ENCODE results near the gene RGS21.

- TF ChIP-seq REST (IDR thresholded peaks at IDR 0.05; ENCODE audit: insufficient read depth in 1 of 2, low read depth in 2 of 2, low read length in 2 of 2), result no peak
- TF ChIP-seq SIN3A (IDR thresholded peaks at IDR 0.05; ENCODE audit: borderline replicate concordance, insufficient read depth, low read length), result no peak
- TF ChIP-seq POLR2AphosphoS5 (IDR thresholded peaks at IDR 0.05; ENCODE audit: low read depth, low read length), result no peak
- TF ChIP-seq TAF1 (IDR thresholded peaks at IDR 0.05; ENCODE audit: borderline replicate concordance, insufficient read depth, low read length), result no peak
These were observed 46.4 kb upstream of the RGS21 start for GRCh38 chr1:192270398-192270797.

Data from PFSK-1 (cell line).